B cell (primary cell): ENCODE results near the gene CEP128.

ENCODE experiments used
- CTCF ChIP-seq: fragments of 200-600 bp; IDR thresholded peaks from one replicate; pipeline ENCODE4 v1.8.0; 2022; ENCODE audit warnings: antibody characterized with exemption, mild to moderate bottlenecking
- EZH2 ChIP-seq: IDR thresholded peaks from 2 replicates; pipeline ENCODE4 v1.6.1; 2012; ENCODE audit warnings: borderline replicate concordance, low read depth, mild to moderate bottlenecking, moderate library complexity, low read length; ENCODE audit not compliant: insufficient read depth, poor library complexity, severe bottlenecking

GRCh38 chr14:80776186-80776585 is 165.4 kb downstream of the CEP128 start:
- no peak for TF ChIP-seq CTCF
- no peak for TF ChIP-seq EZH2
